HFFc6 (cell line): ENCODE data around the gene GJA10. TPM values are rescaled to one million over a fixed set of nuclear protein-coding genes. Genes with fewer than 3 reads are reported as not detected.
"Not testable (repeated sequence)": the region's sequence is repeated elsewhere in the genome, so short reads cannot be mapped to it uniquely, and the experiment has no call there.

ENCODE experiments used
- DNase-seq: peaks from one replicate; pipeline ENCODE4 v3.0.0-alpha.2; 2018
- H3K27ac Mint-ChIP-seq: 2 replicates; pipeline ENCODE4 v1.8.0; 2020; ENCODE audit warnings: mild to moderate bottlenecking, mixed read lengths
- H3K27me3 Mint-ChIP-seq: 2 replicates; pipeline ENCODE4 v1.8.0; 2021; ENCODE audit warnings: mild to moderate bottlenecking, moderate library complexity, mixed read lengths; ENCODE audit not compliant: insufficient read depth
- H3K36me3 Mint-ChIP-seq: 2 replicates; pipeline ENCODE4 v1.8.0; 2021; ENCODE audit warnings: low read depth, mixed read lengths
- H3K4me1 Mint-ChIP-seq: 2 replicates; pipeline ENCODE4 v1.8.0; 2020; ENCODE audit warnings: low read depth, mixed read lengths
- H3K4me3 Mint-ChIP-seq: 2 replicates; pipeline ENCODE4 v1.8.0; 2020; ENCODE audit warnings: mild to moderate bottlenecking, moderate library complexity, mixed read lengths
- H3K9me3 Mint-ChIP-seq: 2 replicates; pipeline ENCODE4 v1.8.0; 2020; ENCODE audit warnings: mild to moderate bottlenecking, mixed read lengths
- long read RNA-seq: library from polyadenylated mRNA; unstranded; transcript quantifications from one replicate; pipeline ENCODE4 v2.0.0, GENCODE V29; 2019
- total RNA-seq, 6 experiments: library from RNA; stranded (reverse); fragmentation: NEBNext Ultra II Directional; extraction: Animal tissue kit (Norgen Biotek cat#: 25700); gene quantifications; 2 replicates in 1 of 6; 3 replicates in 5 of 6; pipeline ENCODE4 v1.2.3, GENCODE V29; 2021
- TF ChIP-seq, protein P1 (sequence below): fragments of 200-600 bp; sonication (generic); IDR thresholded peaks from 2 replicates; pipeline ENCODE4 v1.5.0; 2021; ENCODE audit warnings: antibody characterized with exemption, mild to moderate bottlenecking

Gene GJA10
- total RNA-seq = not detected
- long read RNA-seq = 0 reads

DNA sequence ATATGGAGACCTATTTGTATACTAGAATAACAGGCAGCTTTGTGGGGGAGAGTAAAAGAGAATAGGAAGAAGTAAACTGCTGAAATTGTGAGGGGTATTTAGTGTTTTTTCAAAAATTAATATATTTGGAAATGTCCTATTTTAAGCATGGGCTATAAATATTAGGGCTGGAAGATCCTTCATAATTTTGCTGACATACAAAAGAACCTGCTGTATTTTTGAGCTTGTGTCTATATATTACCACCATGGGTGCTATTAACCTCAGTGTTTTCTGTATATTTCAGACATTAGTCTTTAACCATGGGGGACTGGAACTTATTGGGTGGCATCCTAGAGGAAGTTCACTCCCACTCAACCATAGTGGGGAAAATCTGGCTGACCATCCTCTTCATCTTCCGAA, at the start of gene GJA10:
Gene GJA10, plus strand, starts transcription at position 301 of the 400 bp plus-strand sequence. Its CDS starts 0 bp downstream, at position 301.
- Mint-ChIP-seq H3K4me1 (no peaks in the 10 kb centered on the region), H3K4me3 (no peak within 1 kb of the TSS), H3K36me3 (no peaks in the 10 kb centered on the region), H3K27ac (no peak within 1 kb of the TSS), H3K27me3 (peaks cover 16% of the 10 kb centered on the region), H3K9me3 (no peaks in the 10 kb centered on the region)
- no peak for DNase-seq
- TF ChIP-seq, protein P1, sequence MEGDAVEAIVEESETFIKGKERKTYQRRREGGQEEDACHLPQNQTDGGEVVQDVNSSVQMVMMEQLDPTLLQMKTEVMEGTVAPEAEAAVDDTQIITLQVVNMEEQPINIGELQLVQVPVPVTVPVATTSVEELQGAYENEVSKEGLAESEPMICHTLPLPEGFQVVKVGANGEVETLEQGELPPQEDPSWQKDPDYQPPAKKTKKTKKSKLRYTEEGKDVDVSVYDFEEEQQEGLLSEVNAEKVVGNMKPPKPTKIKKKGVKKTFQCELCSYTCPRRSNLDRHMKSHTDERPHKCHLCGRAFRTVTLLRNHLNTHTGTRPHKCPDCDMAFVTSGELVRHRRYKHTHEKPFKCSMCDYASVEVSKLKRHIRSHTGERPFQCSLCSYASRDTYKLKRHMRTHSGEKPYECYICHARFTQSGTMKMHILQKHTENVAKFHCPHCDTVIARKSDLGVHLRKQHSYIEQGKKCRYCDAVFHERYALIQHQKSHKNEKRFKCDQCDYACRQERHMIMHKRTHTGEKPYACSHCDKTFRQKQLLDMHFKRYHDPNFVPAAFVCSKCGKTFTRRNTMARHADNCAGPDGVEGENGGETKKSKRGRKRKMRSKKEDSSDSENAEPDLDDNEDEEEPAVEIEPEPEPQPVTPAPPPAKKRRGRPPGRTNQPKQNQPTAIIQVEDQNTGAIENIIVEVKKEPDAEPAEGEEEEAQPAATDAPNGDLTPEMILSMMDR = no peak

DNA sequence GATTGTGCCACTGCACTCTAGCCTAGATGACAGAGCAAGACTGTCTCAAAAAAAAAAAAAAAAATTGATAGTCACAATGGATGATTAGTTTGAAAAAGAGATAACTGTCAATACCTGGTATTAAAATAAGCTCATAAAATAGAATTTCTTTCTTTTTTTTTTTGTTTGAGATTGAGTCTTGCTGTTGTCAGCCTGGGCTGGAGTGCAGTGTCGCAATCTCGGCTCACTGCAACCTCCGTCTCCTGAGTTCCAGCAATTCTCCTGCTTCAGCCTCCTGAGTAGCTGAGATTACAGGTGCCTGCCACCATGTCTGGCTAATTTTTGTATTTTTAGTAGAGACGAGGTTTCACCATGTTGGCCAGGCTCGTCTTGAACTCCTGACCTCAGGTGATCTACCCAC, 46.8 kb upstream of the GJA10 start:
- peaks cover 14% of the 10 kb centered on the region for H3K4me1 Mint-ChIP-seq
- H3K27ac Mint-ChIP-seq, H3K4me3 Mint-ChIP-seq, H3K9me3 Mint-ChIP-seq, H3K36me3 Mint-ChIP-seq, DNase-seq, H3K27me3 Mint-ChIP-seq: not testable (repeated sequence)

DNA sequence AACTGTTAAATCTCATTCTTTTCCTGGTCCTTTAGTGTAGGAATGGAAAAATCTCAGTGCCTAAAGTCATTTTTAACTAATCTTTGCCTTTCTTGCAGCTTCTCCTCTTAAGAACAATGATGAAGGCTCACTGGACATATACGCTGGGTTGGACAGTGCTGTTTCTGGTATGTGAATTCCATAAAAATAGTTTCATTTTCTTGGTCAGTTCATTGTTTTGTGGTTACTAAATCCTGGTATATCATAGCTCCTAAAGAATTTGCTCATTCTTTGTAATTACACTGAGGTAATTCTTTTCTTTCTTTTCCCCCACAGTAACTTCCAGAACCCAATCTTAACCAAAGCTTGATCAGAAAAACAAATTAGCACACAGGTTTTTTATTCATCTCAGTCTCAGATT, 41.2 kb upstream of the GJA10 start:
- H3K4me1 Mint-ChIP-seq = peaks cover 13% of the 10 kb centered on the region
- peak overlapping the region; percentile 48; the same call in 1 of the 2 replicates for H3K27ac Mint-ChIP-seq
- TF ChIP-seq, protein P1 = no peak
- H3K9me3 Mint-ChIP-seq = no peaks in the 10 kb centered on the region
- peaks cover 15% of the 10 kb centered on the region; the same call in 1 of the 2 replicates for H3K36me3 Mint-ChIP-seq
- H3K4me3 Mint-ChIP-seq = peak overlapping the region; percentile 16; the same call in 1 of the 2 replicates
- peak; percentile 57 for DNase-seq
- H3K27me3 Mint-ChIP-seq = no peaks in the 10 kb centered on the region; the same call in 1 of the 2 replicates

DNA sequence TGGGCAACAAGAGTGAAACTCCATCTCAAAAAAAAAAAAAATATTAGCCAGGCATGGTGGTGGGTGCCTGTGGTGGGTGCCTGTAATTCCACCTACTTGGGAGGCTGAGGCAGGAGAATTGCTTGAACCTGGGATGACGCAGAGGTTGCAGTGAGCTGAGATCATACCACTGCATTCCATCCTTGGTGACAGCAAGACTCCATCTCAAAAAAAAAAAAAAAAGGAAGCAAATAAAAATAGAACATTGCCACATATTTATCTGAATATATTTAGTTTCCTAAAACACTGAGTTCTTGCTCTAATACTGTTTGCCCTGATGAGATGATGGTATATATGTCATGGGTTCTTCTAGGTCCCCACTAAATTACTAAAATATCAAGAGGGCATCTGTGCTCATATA, 36.2 kb upstream of the GJA10 start:
- Mint-ChIP-seq H3K4me3 (no peak overlapping the region), H3K27me3 (no peaks in the 10 kb centered on the region), H3K36me3 (peaks cover 39% of the 10 kb centered on the region), H3K27ac (no peak overlapping the region), H3K4me1 (peaks cover 4% of the 10 kb centered on the region), H3K9me3 (no peaks in the 10 kb centered on the region)
- DNase-seq = no peak
- TF ChIP-seq, protein P1 = no peak

DNA sequence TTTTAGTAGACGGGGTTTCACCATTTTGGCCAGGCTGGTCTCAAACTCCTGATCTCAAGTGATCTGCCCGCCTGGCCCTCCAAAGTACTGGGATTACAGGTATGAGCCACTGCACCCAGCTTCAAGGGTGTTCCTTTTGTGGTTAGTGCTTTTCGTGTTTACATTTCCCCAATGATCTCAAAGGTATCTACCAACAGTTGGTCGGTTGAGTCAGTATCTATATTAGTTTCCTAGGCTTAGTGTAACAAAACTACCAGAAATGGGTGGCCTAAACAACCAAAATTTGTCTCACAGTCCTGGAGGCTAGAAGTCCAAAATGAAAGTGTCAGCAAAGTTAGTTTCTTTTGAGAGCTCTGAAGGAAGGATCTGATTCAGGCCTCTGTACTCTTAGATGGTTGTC, 34.5 kb upstream of the GJA10 start:
- peaks cover 40% of the 10 kb centered on the region for H3K36me3 Mint-ChIP-seq

DNA sequence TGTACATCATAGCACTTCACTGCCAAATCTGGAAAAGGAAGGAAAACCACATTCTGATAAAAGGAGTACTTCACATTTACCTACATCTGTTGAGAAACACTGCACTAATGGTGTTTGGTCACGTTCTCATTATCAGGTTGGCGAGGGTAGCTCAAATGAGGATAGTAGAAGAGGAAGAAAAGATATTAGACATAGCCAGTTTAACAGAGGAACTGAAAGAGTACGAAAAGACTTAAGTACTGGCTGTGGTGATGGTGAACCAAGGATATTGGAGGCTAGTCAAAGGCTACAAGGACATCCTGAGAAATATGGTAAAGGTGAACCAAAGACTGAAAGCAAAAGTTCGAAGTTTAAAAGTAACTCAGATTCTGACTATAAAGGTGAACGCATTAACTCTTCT, 32.0 kb upstream of the GJA10 start:
- Mint-ChIP-seq H3K36me3 (peaks cover 46% of the 10 kb centered on the region), H3K4me3 (no peak overlapping the region), H3K4me1 (no peaks in the 10 kb centered on the region), H3K9me3 (no peaks in the 10 kb centered on the region), H3K27me3 (no peaks in the 10 kb centered on the region), H3K27ac (no peak overlapping the region)
- TF ChIP-seq, protein P1 = no peak
- no peak for DNase-seq

More for the DNA sequence above, 34.5 kb upstream of the GJA10 start:
- DNase-seq = no peak
- TF ChIP-seq, protein P1 = no peak
- no peak overlapping the region for H3K27ac Mint-ChIP-seq
- no peaks in the 10 kb centered on the region for H3K9me3 Mint-ChIP-seq
- H3K27me3 Mint-ChIP-seq = no peaks in the 10 kb centered on the region
- H3K4me1 Mint-ChIP-seq = no peaks in the 10 kb centered on the region
- no peak overlapping the region for H3K4me3 Mint-ChIP-seq
